ENCODE results near the gene DNAI7.

GRCh38 chr12:25197608-25198007 is 2.6 kb upstream of the DNAI7 start:
- TF ChIP-seq CTCF (IDR thresholded peaks at IDR 0.05): no peak
- no peak for TF ChIP-seq POLR2A (IDR thresholded peaks at IDR 0.05)
